Osteoblast (primary cell): ENCODE measurements around the gene TBC1D5. TPM values are rescaled to one million over a fixed set of nuclear protein-coding genes. Genes with fewer than 3 reads are reported as not detected.

Source experiments
- DNase-seq: peaks from one replicate; pipeline ENCODE4 v3.0.0; 2011; ENCODE audit warnings: low spot score, mixed read lengths; ENCODE audit not compliant: insufficient read length; ENCODE audit errors: missing footprints
- H2AFZ ChIP-seq: 2 replicates; pipeline ENCODE4 v1.6.0; 2011; ENCODE audit warnings: mild to moderate bottlenecking, low read length
- H3K27ac ChIP-seq: 2 replicates; pipeline ENCODE4 v1.5.1; 2011; ENCODE audit warnings: mild to moderate bottlenecking, low read depth, low read length, moderate library complexity
- H3K27me3 ChIP-seq: 2 replicates; pipeline ENCODE4 v1.6.0; 2012; ENCODE audit warnings: mild to moderate bottlenecking, control low read depth, inconsistent platforms, low read length, moderate library complexity; ENCODE audit not compliant: insufficient read depth
- H3K36me3 ChIP-seq: 2 replicates; pipeline ENCODE4 v1.5.1; 2011; ENCODE audit warnings: mild to moderate bottlenecking, low read length, control low read depth, moderate library complexity; ENCODE audit not compliant: insufficient read depth
- H3K4me1 ChIP-seq: 2 replicates; pipeline ENCODE4 v1.5.1; 2011; ENCODE audit warnings: mild to moderate bottlenecking, low read length, control low read depth, moderate library complexity; ENCODE audit not compliant: insufficient read depth
- H3K4me2 ChIP-seq: 2 replicates; pipeline ENCODE4 v1.6.0; 2011; ENCODE audit warnings: mild to moderate bottlenecking, low read length; ENCODE audit not compliant: insufficient read depth
- H3K4me3 ChIP-seq: fragments of 200-600 bp; sonication (generic); 3 replicates; pipeline ENCODE4 v1.5.1; 2012; ENCODE audit warnings: mild to moderate bottlenecking, low read length, inconsistent platforms; ENCODE audit not compliant: insufficient read depth
- H3K79me2 ChIP-seq: 2 replicates; pipeline ENCODE4 v1.6.0; 2012; ENCODE audit warnings: mild to moderate bottlenecking, low read length, control low read depth, inconsistent platforms; ENCODE audit not compliant: insufficient read depth
- H3K9me3 ChIP-seq: 2 replicates; pipeline ENCODE4 v1.5.1; 2011; ENCODE audit warnings: low read depth, low read length, control low read depth
- H4K20me1 ChIP-seq: 2 replicates; pipeline ENCODE4 v1.6.0; 2012; ENCODE audit warnings: mild to moderate bottlenecking, low read length, control low read depth; ENCODE audit not compliant: insufficient read depth
- total RNA-seq: library from RNA; depleted of rRNA; stranded (reverse); fragments of >200 nt; gene quantifications from 2 replicates; pipeline ENCODE4 v1.2.3, GENCODE V29; 2012
- TF ChIP-seq, protein P1 (sequence below): IDR thresholded peaks from 2 replicates; pipeline ENCODE4 v1.5.1; 2011; ENCODE audit warnings: mild to moderate bottlenecking, low read depth, low read length, moderate library complexity; ENCODE audit errors: extremely low read depth

Gene TBC1D5
- total RNA-seq, 1 donor = 117 TPM

- peak overlapping the region; percentile 6 for H3K4me2 ChIP-seq
- peaks cover 3% of the 10 kb centered on the region for H3K36me3 ChIP-seq
- H2AFZ ChIP-seq = no peak overlapping the region
- no peaks in the 10 kb centered on the region for H3K9me3 ChIP-seq
- no peaks in the 10 kb centered on the region for H3K27me3 ChIP-seq
- TF ChIP-seq, protein P1, sequence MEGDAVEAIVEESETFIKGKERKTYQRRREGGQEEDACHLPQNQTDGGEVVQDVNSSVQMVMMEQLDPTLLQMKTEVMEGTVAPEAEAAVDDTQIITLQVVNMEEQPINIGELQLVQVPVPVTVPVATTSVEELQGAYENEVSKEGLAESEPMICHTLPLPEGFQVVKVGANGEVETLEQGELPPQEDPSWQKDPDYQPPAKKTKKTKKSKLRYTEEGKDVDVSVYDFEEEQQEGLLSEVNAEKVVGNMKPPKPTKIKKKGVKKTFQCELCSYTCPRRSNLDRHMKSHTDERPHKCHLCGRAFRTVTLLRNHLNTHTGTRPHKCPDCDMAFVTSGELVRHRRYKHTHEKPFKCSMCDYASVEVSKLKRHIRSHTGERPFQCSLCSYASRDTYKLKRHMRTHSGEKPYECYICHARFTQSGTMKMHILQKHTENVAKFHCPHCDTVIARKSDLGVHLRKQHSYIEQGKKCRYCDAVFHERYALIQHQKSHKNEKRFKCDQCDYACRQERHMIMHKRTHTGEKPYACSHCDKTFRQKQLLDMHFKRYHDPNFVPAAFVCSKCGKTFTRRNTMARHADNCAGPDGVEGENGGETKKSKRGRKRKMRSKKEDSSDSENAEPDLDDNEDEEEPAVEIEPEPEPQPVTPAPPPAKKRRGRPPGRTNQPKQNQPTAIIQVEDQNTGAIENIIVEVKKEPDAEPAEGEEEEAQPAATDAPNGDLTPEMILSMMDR = peak; percentile 36
- H3K4me3 ChIP-seq = no peak overlapping the region
- peak; percentile 55 for DNase-seq
- peak overlapping the region; percentile 96 for H3K27ac ChIP-seq
- peaks cover 5% of the 10 kb centered on the region for H4K20me1 ChIP-seq
- peaks cover 4% of the 10 kb centered on the region for H3K4me1 ChIP-seq
- no peaks in the 10 kb centered on the region for H3K79me2 ChIP-seq
These were observed 340.5 kb downstream of the TBC1D5 start for GRCh38 chr3:17401912-17402311.

DNA sequence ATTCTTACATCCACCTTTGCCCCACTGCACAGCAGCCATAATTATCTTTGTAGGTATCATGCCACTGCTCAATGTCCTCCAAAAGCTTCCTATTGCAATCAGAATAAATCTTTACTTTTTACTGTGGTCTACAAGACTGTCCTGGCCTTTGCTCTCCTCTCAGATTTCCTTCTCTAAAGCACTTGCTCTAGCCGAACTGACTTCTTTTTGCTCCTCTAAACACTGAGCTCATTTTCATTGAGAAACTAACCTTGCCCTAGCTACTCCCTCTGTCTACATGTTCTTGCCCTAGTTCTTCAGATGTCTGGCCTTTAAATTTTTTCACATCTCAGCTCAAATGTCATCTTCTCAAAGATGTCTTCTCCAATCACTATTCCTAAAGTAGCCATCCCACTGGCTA, 342.8 kb downstream of the TBC1D5 start:
- H3K4me1 ChIP-seq = peaks cover 4% of the 10 kb centered on the region
- H3K36me3 ChIP-seq = peaks cover 3% of the 10 kb centered on the region
- no peak overlapping the region for H2AFZ ChIP-seq
- peaks cover 5% of the 10 kb centered on the region for H4K20me1 ChIP-seq
- H3K27ac ChIP-seq = no peak overlapping the region
- H3K4me2 ChIP-seq = no peak overlapping the region
- no peaks in the 10 kb centered on the region for H3K9me3 ChIP-seq
- no peaks in the 10 kb centered on the region for H3K27me3 ChIP-seq
- no peaks in the 10 kb centered on the region for H3K79me2 ChIP-seq
- TF ChIP-seq, protein P1 = no peak
- no peak for DNase-seq
- H3K4me3 ChIP-seq = no peak overlapping the region

DNA sequence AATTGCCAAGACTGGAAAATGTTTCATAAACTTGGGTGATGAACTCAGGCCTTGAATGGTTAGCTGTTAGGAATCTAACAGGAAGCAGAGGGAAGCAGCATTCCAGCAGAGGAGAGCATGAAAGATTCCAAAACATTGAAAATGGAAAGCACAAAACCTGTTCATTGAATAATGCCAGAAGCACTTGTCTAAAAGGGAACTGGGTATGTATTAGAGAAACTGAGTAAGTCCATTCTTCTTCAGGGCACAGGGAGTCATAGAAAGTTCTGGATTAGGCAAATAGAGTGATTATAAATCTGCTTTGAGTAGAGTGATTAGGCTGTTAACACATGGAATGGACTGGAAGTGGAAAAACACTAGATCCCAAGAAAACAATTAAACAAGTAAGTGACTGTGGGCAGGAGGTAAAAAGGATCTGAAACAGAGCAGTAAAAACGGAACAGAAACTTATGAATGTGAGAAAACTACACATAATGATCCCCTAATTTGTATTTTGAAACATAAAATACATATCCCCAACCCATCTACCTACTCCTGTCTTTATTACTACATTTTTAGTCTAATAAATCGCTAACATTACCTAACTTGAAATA, 343.4 kb downstream of the TBC1D5 start:
- H3K36me3 ChIP-seq = peaks cover 3% of the 10 kb centered on the region
- H3K4me2 ChIP-seq = no peak overlapping the region
- no peak overlapping the region for H2AFZ ChIP-seq
- peaks cover 5% of the 10 kb centered on the region for H4K20me1 ChIP-seq
- H3K4me1 ChIP-seq = peaks cover 4% of the 10 kb centered on the region
- TF ChIP-seq, protein P1 = no peak
- no peak overlapping the region for H3K4me3 ChIP-seq
- no peak for DNase-seq
- H3K9me3 ChIP-seq = no peaks in the 10 kb centered on the region
- H3K27ac ChIP-seq = no peak overlapping the region
- no peaks in the 10 kb centered on the region for H3K27me3 ChIP-seq
- no peaks in the 10 kb centered on the region for H3K79me2 ChIP-seq

DNA sequence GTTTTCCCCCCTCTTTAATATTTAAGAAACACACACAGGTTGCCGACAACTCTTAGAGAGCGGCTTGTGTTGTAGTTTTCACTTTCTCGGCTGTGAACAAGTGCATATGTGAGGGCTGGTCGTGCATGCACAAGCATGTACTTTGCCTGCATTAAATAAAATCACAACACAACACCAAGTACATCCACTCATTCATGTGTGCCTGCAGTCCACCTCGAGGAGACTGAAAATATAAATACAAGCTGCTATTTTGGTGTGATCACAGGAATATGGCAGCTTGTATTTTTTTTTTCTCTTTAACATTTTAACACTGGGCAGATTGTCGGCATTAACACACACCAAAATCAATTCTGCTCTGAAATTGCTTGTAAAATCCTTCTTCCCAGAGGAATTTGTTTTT, 346.4 kb downstream of the TBC1D5 start:
- no peak for DNase-seq
- H3K4me1 ChIP-seq = no peaks in the 10 kb centered on the region
- TF ChIP-seq, protein P1 = no peak
- no peak overlapping the region for H3K27ac ChIP-seq
- H3K4me2 ChIP-seq = no peak overlapping the region
- no peaks in the 10 kb centered on the region for H3K9me3 ChIP-seq
- H3K27me3 ChIP-seq = no peaks in the 10 kb centered on the region
- no peaks in the 10 kb centered on the region for H3K79me2 ChIP-seq
- H3K4me3 ChIP-seq = no peak overlapping the region
- H2AFZ ChIP-seq = no peak overlapping the region
- H3K36me3 ChIP-seq = no peaks in the 10 kb centered on the region
- H4K20me1 ChIP-seq = no peaks in the 10 kb centered on the region
